Measurements from ENCODE around the gene LCN9.

Gene LCN9

GRCh38 chr9:135700525-135700924, 37.4 kb downstream of the LCN9 start:
- DNase-seq: no peak

- peak in 1 of 4 experiments; percentile 2 for DNase-seq
Observed at GRCh38 chr9:135701067-135701958, 38.2 kb downstream of the LCN9 start.

- DNase-seq: peak; percentile 39 to 67 (median 61)
Observed at GRCh38 chr9:135701959-135702721, 39.0 kb downstream of the LCN9 start, which contains the start of gene KCNT1. TSS of gene KCNT1 (plus strand) at chr9:135702185. CDS start at chr9:135702259, 74 bp downstream.

GRCh38 chr9:135703726-135704125, 40.6 kb downstream of the LCN9 start:
- no peak for DNase-seq

GRCh38 chr9:135704483-135704882, 41.4 kb downstream of the LCN9 start:
- DNase-seq: no peak

- DNase-seq: no peak
Observed at GRCh38 chr9:135705376-135705775, 42.3 kb downstream of the LCN9 start.

GRCh38 chr9:135706288-135706687, 43.2 kb downstream of the LCN9 start:
- no peak for DNase-seq

- no peak for DNase-seq
Observed at GRCh38 chr9:135707252-135708138, 44.4 kb downstream of the LCN9 start.

GRCh38 chr9:135708164-135708563, 45.1 kb downstream of the LCN9 start:
- no peak for DNase-seq

GRCh38 chr9:135711391-135711790, 48.3 kb downstream of the LCN9 start:
- no peak for DNase-seq

GRCh38 chr9:135711881-135712280, 48.8 kb downstream of the LCN9 start:
- no peak for DNase-seq

GRCh38 chr9:135712613-135713295, 49.6 kb downstream of the LCN9 start:
- DNase-seq: no peak

- DNase-seq: no peak
Observed at GRCh38 chr9:135714242-135715055, 51.3 kb downstream of the LCN9 start.

- no peak for DNase-seq
Observed at GRCh38 chr9:135715056-135715595, 52.0 kb downstream of the LCN9 start.

- DNase-seq: no peak
Observed at GRCh38 chr9:135716045-135716444, 52.9 kb downstream of the LCN9 start.
